Measurements from ENCODE around the gene CCNL1.

Gene CCNL1

DNA sequence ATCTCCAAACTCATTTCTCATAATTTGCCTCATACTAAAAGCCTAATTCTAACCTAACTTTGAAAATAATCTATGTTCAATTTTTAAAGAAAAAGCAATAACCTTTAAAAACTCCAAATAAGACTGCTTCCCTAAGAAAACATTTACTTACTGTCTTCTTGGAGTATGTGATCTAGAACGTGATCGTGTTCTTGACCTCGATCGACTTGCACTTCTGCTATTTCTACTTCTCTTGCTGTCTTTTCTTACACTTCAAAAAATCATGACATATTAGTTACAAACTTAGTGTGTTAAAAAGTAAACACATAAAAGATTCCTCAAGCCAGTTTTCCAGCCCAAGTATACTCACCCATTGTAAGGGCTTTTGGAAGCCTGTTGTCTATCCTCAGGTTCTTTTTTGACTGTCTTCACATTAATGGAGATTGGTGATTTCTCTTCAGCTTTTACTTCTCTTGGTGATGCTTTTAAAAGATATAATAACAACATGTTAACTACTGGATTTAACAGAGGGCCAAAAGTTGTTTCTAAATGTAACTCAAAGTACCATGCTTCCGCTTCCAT, 10.7 kb downstream of the CCNL1 start:
- no peaks in the 10 kb centered on the region for H3K4me1 ChIP-seq (ENCODE audit: control insufficient read depth, low read depth, low read length)
- no peak overlapping the region for H2AK5ac ChIP-seq (ENCODE audit: low read length)
- peaks cover 11% of the 10 kb centered on the region for H3K36me3 ChIP-seq (ENCODE audit: control insufficient read depth, insufficient read depth, low read length)
- H3K18ac ChIP-seq (ENCODE audit: low read length) = no peak overlapping the region
- no peak overlapping the region for H3K23ac ChIP-seq (ENCODE audit: low read length)
- H3K4me3 ChIP-seq (ENCODE audit: low read length) = no peak overlapping the region
- H3K79me1 ChIP-seq (ENCODE audit: low read length) = peaks cover 1% of the 10 kb centered on the region
- peaks cover 2% of the 10 kb centered on the region for H3K79me2 ChIP-seq (ENCODE audit: control insufficient read depth, insufficient read depth, low read length)
- no peak overlapping the region for H3K27ac ChIP-seq (ENCODE audit: low read depth, low read length)
- H2BK15ac ChIP-seq (replicated peaks; ENCODE audit: low read depth) = no peak overlapping the region
- H3K4me2 ChIP-seq (ENCODE audit: low read length) = no peak overlapping the region
- no peak overlapping the region for H3K9ac ChIP-seq (ENCODE audit: low read length)
- H2BK120ac ChIP-seq (ENCODE audit: low read depth, low read length) = no peak overlapping the region
- no peak overlapping the region for H3K4ac ChIP-seq (ENCODE audit: low read depth, low read length)
- DNase-seq = no peak
- no peaks in the 10 kb centered on the region for H3K27me3 ChIP-seq (ENCODE audit: insufficient read depth, low read length, poor library complexity)
- H4K5ac ChIP-seq (ENCODE audit: low read length) = no peak overlapping the region
- no peak overlapping the region for H4K8ac ChIP-seq (ENCODE audit: low read depth, low read length)
- no peak overlapping the region for H2BK5ac ChIP-seq (ENCODE audit: low read length)
- WGBS (ENCODE audit: extremely low coverage, insufficient coverage, low lambda C conversion rate) = no CpG with 5 or more reads among the region's 5 CpGs
- no peak overlapping the region for H3K56ac ChIP-seq (ENCODE audit: low read length)

DNA sequence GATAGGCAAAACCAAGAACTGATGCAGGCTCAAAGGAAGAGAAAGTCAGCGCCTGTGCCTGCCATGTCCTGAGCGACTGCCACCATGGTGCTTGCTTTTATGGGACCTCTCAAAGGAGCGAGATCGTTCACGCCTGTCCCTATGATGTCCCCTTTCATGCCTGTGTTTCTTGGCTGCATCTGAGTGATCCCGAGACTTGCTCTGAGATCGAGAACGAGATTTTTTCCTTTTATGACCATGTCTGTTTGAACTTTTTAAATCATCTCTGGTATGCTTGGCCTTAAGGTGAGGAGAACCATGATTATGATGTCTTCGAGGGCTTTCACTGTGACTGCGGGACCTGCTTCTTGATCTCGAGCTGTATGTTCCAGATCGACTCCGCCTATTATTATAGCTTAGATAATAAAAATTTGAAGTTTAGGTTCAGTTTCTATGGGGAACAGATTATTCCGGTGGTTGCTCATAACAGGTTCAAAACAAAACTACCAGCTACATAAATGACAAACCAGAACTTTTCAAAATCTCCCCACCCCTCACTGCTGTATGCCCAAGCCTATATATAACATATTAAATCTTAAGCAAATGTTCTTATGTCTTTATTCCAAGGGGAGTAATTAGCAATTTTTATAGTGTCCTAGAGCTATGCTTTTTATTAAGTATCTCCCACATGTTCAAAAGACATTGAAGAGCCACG, 11.6 kb downstream of the CCNL1 start:
- Histone ChIP-seq H3K36me3 (ENCODE audit: control insufficient read depth, insufficient read depth, low read length) (peaks cover 11% of the 10 kb centered on the region), H3K56ac (ENCODE audit: low read length) (no peak overlapping the region), H3K27me3 (ENCODE audit: insufficient read depth, low read length, poor library complexity) (no peaks in the 10 kb centered on the region), H3K79me1 (ENCODE audit: low read length) (peaks cover 1% of the 10 kb centered on the region), H3K18ac (ENCODE audit: low read length) (no peak overlapping the region), H4K5ac (ENCODE audit: low read length) (no peak overlapping the region), H3K4me3 (ENCODE audit: low read length) (no peak overlapping the region), H2BK15ac (replicated peaks; ENCODE audit: low read depth) (no peak overlapping the region), H3K27ac (ENCODE audit: low read depth, low read length) (no peak overlapping the region), H2BK120ac (ENCODE audit: low read depth, low read length) (no peak overlapping the region), H3K79me2 (ENCODE audit: control insufficient read depth, insufficient read depth, low read length) (no peaks in the 10 kb centered on the region), H2AK5ac (ENCODE audit: low read length) (no peak overlapping the region), H3K9ac (ENCODE audit: low read length) (no peak overlapping the region), H3K23ac (ENCODE audit: low read length) (no peak overlapping the region), H3K4me1 (ENCODE audit: control insufficient read depth, low read depth, low read length) (no peaks in the 10 kb centered on the region), H4K8ac (ENCODE audit: low read depth, low read length) (no peak overlapping the region), H3K4me2 (ENCODE audit: low read length) (no peak overlapping the region), H2BK5ac (ENCODE audit: low read length) (no peak overlapping the region), H3K4ac (ENCODE audit: low read depth, low read length) (no peak overlapping the region)
- WGBS (ENCODE audit: extremely low coverage, insufficient coverage, low lambda C conversion rate) = no CpG with 5 or more reads among the region's 15 CpGs
- DNase-seq = no peak

DNA sequence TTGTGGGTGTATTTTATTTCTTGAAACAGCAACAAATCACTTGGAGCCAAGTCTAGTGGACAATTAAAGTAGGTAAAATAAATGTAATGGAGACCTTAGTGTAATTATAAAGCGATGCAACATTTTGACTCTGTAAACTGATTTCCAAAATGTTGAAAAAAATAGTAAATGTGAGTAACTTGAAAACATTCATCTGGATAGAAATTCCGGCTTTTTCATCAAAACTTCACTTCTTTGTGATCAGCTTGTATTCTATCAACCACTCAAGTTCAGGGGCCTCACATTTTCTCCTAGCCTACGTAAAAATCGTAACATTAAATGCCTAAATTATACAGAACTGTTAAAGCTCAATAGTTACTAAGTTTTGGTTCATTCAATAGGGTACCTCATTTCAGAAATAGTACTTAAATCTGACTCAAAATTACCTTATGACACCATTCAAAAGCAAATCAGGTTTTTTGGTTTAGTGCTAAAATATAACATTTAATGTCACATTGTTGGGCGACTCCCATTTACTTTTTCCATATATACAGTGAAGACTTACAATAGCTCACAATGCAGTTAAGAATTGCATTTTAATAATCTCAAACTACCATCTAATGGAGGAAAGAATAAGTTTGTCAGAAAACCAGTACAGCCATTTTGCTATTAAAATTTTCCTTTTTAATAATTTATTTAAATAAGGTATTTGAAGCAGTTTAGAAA, 12.7 kb downstream of the CCNL1 start:
- no CpG with 5 or more reads among the region's 5 CpGs for WGBS (ENCODE audit: extremely low coverage, insufficient coverage, low lambda C conversion rate)
- Histone ChIP-seq H2BK5ac (ENCODE audit: low read length) (no peak overlapping the region), H2BK15ac (replicated peaks; ENCODE audit: low read depth) (no peak overlapping the region), H3K23ac (ENCODE audit: low read length) (no peak overlapping the region), H3K36me3 (ENCODE audit: control insufficient read depth, insufficient read depth, low read length) (peaks cover 9% of the 10 kb centered on the region), H3K56ac (ENCODE audit: low read length) (no peak overlapping the region), H3K4ac (ENCODE audit: low read depth, low read length) (no peak overlapping the region), H2AK5ac (ENCODE audit: low read length) (no peak overlapping the region), H4K5ac (ENCODE audit: low read length) (no peak overlapping the region), H3K79me2 (ENCODE audit: control insufficient read depth, insufficient read depth, low read length) (no peaks in the 10 kb centered on the region), H3K27ac (ENCODE audit: low read depth, low read length) (no peak overlapping the region), H3K4me2 (ENCODE audit: low read length) (no peak overlapping the region), H3K9ac (ENCODE audit: low read length) (no peak overlapping the region), H4K8ac (ENCODE audit: low read depth, low read length) (no peak overlapping the region), H3K79me1 (ENCODE audit: low read length) (peaks cover 1% of the 10 kb centered on the region), H2BK120ac (ENCODE audit: low read depth, low read length) (no peak overlapping the region), H3K4me1 (ENCODE audit: control insufficient read depth, low read depth, low read length) (no peaks in the 10 kb centered on the region), H3K27me3 (ENCODE audit: insufficient read depth, low read length, poor library complexity) (no peaks in the 10 kb centered on the region), H3K18ac (ENCODE audit: low read length) (no peak overlapping the region), H3K4me3 (ENCODE audit: low read length) (no peak overlapping the region)
- no peak for DNase-seq

- no peak for DNase-seq
Observed at GRCh38 chr3:157145606-157146322, 14.2 kb downstream of the CCNL1 start.

GRCh38 chr3:157142315-157142714, 17.6 kb downstream of the CCNL1 start:
- WGBS (ENCODE audit: extremely low coverage, insufficient coverage, low lambda C conversion rate) = no CpG with 5 or more reads among the region's 5 CpGs
- Histone ChIP-seq H2BK5ac (ENCODE audit: low read length) (no peak overlapping the region), H3K4ac (ENCODE audit: low read depth, low read length) (no peak overlapping the region), H3K4me1 (ENCODE audit: control insufficient read depth, low read depth, low read length) (no peaks in the 10 kb centered on the region), H3K79me2 (ENCODE audit: control insufficient read depth, insufficient read depth, low read length) (no peaks in the 10 kb centered on the region), H4K5ac (ENCODE audit: low read length) (no peak overlapping the region), H3K56ac (ENCODE audit: low read length) (no peak overlapping the region), H3K27ac (ENCODE audit: low read depth, low read length) (no peak overlapping the region), H3K36me3 (ENCODE audit: control insufficient read depth, insufficient read depth, low read length) (no peaks in the 10 kb centered on the region), H3K79me1 (ENCODE audit: low read length) (no peaks in the 10 kb centered on the region), H3K9ac (ENCODE audit: low read length) (no peak overlapping the region), H2BK15ac (replicated peaks; ENCODE audit: low read depth) (no peak overlapping the region), H3K4me3 (ENCODE audit: low read length) (no peak overlapping the region), H2AK5ac (ENCODE audit: low read length) (no peak overlapping the region), H3K27me3 (ENCODE audit: insufficient read depth, low read length, poor library complexity) (no peaks in the 10 kb centered on the region), H3K4me2 (ENCODE audit: low read length) (no peak overlapping the region), H4K8ac (ENCODE audit: low read depth, low read length) (no peak overlapping the region), H3K18ac (ENCODE audit: low read length) (no peak overlapping the region), H2BK120ac (ENCODE audit: low read depth, low read length) (no peak overlapping the region), H3K23ac (ENCODE audit: low read length) (no peak overlapping the region)
- peak; percentile 59 for DNase-seq

More at GRCh38 chr3:157145606-157146322, 14.2 kb downstream of the CCNL1 start:
- H3K79me1 ChIP-seq (ENCODE audit: low read length) = no peaks in the 10 kb centered on the region
- no peak overlapping the region for H2BK15ac ChIP-seq (replicated peaks; ENCODE audit: low read depth)
- no peak overlapping the region for H3K9ac ChIP-seq (ENCODE audit: low read length)
- no peak overlapping the region for H4K5ac ChIP-seq (ENCODE audit: low read length)
- H3K4ac ChIP-seq (ENCODE audit: low read depth, low read length) = no peak overlapping the region
- H3K27ac ChIP-seq (ENCODE audit: low read depth, low read length) = no peak overlapping the region
- H3K18ac ChIP-seq (ENCODE audit: low read length) = no peak overlapping the region
- no peaks in the 10 kb centered on the region for H3K4me1 ChIP-seq (ENCODE audit: control insufficient read depth, low read depth, low read length)
- no peak overlapping the region for H3K4me2 ChIP-seq (ENCODE audit: low read length)
- no CpG with 5 or more reads among the region's 2 CpGs for WGBS (ENCODE audit: extremely low coverage, insufficient coverage, low lambda C conversion rate)
- H3K79me2 ChIP-seq (ENCODE audit: control insufficient read depth, insufficient read depth, low read length) = no peaks in the 10 kb centered on the region
- H3K27me3 ChIP-seq (ENCODE audit: insufficient read depth, low read length, poor library complexity) = no peaks in the 10 kb centered on the region
- no peak overlapping the region for H3K56ac ChIP-seq (ENCODE audit: low read length)
- peaks cover 8% of the 10 kb centered on the region for H3K36me3 ChIP-seq (ENCODE audit: control insufficient read depth, insufficient read depth, low read length)
- H3K4me3 ChIP-seq (ENCODE audit: low read length) = no peak overlapping the region
- no peak overlapping the region for H3K23ac ChIP-seq (ENCODE audit: low read length)
- H2BK5ac ChIP-seq (ENCODE audit: low read length) = no peak overlapping the region
- H2BK120ac ChIP-seq (ENCODE audit: low read depth, low read length) = no peak overlapping the region
- no peak overlapping the region for H2AK5ac ChIP-seq (ENCODE audit: low read length)
- no peak overlapping the region for H4K8ac ChIP-seq (ENCODE audit: low read depth, low read length)

Measured in mesendoderm (in vitro differentiated cells).